GM19372 (cell line): Measurements from ENCODE around the gene P4HTM.

ENCODE experiments used
- ATAC-seq: cut with Tn5 transposase; IDR thresholded peaks from one replicate; pipeline ENCODE4 v1.9.1; 2021; ENCODE audit warnings: mild to moderate bottlenecking, low read depth, moderate library complexity; ENCODE audit not compliant: unreplicated experiment

Gene P4HTM, protein sequence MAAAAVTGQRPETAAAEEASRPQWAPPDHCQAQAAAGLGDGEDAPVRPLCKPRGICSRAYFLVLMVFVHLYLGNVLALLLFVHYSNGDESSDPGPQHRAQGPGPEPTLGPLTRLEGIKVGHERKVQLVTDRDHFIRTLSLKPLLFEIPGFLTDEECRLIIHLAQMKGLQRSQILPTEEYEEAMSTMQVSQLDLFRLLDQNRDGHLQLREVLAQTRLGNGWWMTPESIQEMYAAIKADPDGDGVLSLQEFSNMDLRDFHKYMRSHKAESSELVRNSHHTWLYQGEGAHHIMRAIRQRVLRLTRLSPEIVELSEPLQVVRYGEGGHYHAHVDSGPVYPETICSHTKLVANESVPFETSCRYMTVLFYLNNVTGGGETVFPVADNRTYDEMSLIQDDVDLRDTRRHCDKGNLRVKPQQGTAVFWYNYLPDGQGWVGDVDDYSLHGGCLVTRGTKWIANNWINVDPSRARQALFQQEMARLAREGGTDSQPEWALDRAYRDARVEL

DNA sequence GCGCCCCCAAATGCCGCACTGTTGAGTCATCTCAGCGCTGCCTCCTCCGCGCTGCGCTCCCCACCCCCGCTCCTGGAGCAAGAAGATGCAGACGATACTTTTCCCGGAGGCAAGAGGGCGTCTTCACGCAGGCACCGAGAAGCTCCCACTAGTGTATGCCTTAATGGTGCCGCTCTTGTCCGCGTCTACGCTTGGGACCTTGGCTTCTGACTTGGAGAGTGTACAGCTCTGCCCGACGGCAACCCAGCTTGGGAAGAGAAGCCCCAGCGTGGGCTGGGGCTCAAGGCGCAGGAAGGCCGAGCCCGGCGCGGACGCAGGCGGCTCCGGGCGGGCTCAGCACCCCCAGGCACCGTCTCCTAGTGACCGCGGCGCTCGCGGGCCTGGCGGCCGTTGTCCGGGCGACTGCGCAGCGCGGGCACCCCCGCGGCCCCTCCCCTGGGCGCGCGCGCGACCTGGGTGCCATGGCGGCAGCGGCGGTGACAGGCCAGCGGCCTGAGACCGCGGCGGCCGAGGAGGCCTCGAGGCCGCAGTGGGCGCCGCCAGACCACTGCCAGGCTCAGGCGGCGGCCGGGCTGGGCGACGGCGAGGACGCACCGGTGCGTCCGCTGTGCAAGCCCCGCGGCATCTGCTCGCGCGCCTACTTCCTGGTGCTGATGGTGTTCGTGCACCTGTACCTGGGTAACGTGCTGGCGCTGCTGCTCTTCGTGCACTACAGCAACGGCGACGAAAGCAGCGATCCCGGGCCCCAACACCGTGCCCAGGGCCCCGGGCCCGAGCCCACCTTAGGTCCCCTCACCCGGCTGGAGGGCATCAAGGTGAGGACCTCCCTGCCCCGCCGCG is at the start of gene P4HTM:
P4HTM (plus strand) TSS at position 446 of the 840 bp plus-strand sequence; CDS start at position 462, 16 bp downstream.
- ATAC-seq: peak; percentile 57

DNA sequence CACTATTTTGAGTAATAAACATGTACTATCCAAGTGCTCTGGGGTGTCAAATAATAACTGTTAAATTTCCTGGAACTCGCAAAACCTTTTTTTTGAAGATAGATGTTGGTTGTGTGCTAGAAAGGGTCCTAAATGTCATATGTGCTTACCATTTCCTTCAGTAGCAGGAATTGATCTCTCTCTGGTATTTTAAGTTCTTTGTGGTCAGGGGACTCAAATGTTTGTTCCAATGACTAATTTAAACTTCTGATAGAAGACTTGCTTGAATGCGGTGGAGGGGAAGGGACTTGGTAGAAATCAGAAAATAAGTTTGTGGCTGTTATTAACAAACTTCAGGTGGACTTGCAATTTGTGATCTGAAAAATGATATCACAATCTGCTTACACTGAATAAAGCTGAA is 44.6 kb upstream of the P4HTM start:
- no peak for ATAC-seq

DNA sequence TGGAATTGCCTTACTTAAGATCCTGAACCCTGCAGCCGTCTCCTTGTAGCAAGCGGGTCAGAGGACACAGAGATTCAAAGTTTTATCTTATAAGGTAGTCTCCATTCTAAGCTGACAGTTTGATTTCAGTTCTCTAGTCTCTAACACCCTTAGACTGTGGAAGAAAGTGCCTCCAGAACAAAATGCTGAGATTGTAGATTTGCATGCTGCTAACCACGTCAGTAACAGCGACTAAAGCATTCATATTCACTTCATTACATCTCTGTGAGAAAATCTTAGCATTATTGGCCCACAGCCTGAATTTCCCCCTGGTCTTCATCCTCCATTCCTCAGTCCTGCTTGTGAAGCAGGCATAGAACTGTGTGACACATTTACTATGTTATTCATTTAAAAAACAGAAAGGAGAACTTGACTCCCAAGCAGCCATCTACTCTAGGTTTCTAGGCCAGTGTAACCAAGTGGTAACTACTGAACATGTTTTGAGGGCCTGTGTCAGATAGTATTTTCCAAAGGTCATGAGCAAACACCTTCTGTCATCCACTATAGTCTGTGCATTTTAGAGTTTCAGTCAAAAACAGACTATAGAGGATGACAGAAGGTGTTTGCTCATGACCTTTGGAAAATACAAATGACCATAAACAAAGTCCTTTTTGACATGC is 44.0 kb upstream of the P4HTM start:
- ATAC-seq: no peak

DNA sequence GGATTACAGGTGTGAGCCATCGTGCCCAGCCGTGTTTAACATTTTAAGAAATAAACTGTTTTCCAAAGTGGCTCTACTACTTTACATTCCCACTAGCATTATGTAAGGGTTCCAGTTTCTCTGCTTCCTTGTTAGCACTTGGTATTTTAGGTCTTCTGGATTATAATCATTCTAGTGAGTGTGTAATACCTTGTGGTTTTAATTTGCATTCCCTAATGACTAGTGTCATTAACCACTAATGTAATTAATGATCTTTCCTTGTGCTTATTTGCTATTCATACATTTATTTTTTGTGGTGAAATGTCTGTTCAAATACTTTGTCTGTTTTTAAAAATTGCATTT is 40.7 kb upstream of the P4HTM start:
- no peak for ATAC-seq

DNA sequence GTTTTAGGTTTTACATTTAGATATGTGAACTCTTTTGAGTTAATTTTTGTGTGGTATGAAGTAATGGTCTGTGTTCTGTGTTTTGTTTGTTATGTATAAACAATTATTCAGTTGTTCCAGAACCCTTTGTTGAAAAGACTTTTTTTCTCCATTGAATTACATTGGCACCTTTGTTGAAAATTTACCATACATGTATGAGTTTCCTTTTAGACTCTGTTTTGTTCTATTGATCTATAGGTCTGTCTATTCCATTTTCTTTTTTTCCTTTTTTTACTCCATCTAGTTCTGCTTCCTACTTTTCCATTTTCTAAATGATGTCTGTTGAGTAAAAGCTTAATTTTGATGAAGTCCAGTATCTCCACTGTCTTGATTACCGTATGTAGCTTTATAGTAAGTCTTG is 40.0 kb upstream of the P4HTM start:
- ATAC-seq: no peak

DNA sequence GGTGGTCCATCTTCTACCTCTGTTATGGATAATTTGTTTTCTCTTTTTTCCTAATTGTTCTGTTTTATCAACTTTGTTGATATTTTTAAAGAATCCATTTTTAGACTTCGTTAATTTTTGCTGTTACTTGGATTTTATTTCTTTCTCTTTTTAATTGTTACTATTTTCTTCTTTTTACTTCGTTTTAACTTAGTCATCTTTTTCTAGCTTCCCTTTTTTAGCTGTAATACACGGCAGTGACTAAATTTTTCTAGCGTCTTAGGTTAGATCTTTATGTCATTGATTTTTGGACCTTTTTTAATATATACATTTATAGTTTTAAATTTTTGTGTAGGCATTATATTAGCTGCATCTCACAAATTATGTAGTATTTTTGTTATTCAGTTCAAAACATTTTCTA is 38.3 kb upstream of the P4HTM start:
- ATAC-seq: no peak

DNA sequence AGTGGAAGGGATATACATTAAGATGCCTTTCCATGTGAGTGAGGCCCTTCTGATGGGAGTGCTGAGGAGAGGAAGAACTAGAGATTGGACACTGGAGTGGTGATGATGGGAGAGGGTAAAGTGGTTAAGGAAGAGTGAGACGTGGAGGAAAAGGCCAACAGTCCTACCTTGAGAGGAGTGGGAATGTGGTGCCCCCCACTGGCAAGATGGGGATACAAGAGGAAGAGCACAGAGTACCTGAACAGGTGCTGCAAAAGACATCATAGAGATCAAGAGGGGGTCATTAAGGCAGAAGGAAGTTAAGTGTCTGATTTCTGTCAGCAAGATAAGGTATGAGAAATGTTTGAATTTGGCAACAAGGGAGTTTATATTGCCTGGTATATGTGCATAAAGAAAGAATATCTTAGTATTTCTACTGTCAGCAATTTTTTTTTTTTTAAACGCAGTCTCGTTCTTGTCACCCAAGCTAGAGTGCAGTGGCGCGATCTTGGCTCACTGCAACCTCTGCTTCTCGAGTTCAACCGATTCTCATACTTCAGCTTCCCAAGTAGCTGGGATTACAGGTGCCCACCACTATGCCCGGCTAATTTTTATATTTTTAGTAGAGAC is 37.4 kb upstream of the P4HTM start:
- ATAC-seq: no peak

DNA sequence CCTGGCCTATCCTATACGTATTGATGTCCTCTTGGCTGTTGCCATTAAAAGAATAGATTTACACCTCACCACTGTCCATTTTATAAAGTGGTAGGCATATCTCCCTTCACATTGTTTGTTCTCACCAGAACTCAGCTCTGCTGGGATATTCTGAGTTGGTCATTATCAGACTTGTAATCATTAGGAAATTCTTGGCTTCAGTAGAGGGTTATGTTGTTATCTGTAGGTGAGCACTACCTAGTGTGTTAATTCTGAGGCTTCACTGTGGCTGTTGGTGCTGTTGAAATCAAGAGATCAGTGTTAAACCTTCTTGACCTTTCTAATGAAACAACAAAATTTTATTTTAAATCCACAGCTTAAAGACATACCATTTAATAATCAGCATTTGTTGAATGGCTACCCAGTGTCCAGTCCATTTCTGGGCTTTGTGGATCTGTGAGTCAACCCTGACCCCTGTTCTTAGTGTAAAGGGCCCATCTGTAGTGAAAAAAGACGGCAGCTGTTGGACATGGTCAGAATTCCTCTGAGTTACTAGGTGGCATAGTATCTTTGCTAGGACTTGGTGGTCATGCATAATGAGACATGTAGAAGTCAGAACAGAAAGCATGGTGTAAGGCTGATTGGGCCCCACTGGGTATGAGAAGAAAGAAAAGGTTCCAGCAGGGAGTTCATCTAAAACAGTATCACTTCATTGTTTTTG is 32.9 kb upstream of the P4HTM start:
- no peak for ATAC-seq

DNA sequence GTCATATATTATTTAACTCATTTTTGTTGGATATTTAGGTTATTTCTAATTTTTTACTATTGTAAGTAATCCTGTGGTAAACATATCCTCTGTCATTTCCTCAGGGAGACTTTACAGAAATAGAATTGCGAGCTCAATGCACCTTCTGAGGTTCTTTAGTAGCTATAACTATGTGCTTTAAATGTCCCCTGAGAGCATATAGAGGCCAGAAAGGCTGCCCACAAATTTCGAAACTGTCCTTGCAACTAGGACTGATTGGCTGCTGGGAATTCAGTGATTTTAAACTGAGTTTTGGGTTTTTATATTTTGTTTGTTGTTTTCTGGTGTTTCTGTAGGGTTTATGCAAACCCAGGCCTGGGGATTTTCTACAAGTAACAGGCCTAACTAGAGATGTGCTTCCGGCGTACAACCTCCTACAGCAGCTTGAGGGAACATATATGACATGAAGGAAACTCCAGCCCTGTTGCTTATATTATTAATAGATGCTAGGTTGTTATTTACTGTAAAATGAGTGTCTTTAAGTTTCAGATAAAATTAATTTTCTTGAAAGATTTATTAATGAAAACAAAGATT is 29.1 kb upstream of the P4HTM start:
- ATAC-seq: no peak

DNA sequence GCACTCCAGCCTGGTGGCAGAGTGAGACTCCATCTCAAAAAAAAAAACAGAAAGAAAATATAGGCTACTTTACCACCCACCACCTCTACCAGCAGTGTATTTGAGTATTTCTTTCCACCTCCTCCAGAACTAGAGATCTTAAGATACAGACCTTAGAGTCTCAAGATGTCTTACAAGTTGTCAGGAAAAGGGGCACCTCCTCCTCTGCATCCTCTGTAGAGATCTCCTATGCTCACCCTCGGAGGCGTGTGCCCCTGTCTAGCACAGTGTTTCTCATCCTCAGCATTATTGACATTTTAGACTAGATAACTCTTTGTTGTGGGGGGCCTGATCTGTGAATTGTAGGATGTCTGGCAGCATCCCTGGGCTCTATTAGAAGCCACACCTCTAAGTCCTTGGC is 27.7 kb upstream of the P4HTM start:
- no peak for ATAC-seq

DNA sequence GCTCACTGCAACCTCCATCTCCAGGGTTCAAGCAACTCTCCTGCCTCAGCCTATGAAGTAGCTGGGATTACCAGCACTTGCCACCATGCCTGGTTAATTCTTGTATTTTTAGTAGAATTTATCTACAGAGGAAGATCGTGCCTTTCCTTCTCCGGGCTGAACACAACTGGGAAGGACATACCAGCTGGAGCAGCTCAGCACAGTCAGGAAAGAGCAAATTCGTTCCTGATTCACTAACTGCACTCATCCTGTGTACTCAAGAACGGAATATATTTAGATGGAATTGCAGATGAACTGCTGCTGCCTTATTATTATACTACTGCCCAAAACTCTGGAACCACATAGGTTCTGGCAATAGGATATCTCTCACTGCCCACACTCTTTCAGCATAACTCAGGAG is 27.1 kb upstream of the P4HTM start:
- no peak for ATAC-seq

DNA sequence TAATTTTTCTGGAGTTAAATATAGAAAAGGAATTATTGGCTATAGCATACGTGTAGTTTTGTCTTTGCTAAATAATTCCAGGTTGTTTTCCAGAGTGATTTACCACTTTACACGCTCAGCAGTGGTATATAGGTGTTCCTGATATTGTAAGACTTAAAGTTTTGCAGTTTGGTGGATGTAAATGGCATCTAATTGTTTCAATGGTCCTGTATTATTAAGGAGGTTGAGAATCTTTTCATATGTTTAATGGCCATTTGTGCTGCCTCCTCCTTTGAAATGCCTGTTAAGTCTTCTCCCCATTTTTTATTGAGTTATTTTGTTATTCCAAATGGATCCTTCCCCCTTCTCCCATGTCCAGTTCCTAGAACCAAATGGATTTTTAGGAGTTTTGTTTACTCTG is 26.4 kb upstream of the P4HTM start:
- no peak for ATAC-seq

DNA sequence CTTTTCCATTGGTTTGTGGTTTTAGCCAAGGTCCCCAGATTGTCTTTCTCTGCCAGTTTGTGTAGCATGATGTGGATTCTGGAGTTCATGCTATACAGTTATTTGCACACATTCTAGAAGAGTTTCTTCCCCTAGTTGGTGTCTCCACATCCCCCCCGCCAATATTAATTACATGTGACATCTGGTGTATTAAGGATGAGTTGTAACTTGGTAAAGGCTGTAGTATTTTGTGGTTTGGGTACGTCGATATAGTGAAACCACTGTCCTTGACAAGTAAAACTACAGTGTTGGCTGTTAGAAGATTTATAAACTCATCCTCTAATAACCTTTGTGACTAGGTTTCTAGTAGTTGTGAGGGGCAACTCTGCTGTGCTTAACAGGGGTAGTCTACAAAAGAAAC is 23.7 kb upstream of the P4HTM start:
- ATAC-seq: no peak

DNA sequence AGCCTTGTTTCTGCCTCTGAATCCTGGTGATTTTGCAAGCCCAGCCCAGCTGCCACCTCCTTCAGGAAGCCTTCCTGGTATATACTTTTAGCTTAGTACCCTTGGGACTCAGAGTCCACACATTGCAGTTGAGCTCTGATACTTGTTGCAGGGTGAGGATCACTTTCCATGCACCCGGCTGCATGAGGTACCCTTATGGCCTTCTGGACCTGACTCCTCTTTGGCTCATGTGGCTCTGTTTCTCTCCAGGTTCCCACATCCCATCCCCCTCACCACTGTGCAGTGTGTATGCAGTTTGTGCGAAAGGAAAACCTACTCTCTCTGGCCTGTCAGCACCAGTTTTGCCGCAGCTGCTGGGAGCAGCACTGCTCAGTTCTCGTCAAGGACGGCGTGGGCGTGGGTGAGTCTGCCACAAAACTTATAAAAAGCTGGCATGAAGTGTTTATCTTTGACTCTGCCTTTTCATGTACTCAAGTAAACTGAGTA is 23.1 kb upstream of the P4HTM start:
- ATAC-seq: no peak

DNA sequence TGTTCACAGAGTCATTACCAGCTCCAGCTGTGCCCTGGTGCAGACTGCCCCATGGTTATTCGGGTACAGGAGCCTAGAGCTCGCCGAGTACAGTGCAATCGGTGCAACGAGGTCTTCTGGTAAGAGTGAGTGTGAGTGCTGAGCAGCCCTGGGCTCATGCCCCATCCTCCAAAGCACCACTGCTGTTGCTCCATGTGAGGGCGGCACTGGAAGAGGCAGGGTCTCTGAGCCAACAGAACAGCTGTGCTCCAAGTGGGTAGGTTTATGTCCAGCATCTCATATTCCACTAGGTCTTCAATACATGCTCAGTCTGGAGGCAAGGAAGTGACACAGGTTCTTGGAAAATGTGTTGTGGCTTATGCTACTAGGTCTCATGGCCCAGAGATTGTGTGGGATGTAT is 19.5 kb upstream of the P4HTM start:
- no peak for ATAC-seq

DNA sequence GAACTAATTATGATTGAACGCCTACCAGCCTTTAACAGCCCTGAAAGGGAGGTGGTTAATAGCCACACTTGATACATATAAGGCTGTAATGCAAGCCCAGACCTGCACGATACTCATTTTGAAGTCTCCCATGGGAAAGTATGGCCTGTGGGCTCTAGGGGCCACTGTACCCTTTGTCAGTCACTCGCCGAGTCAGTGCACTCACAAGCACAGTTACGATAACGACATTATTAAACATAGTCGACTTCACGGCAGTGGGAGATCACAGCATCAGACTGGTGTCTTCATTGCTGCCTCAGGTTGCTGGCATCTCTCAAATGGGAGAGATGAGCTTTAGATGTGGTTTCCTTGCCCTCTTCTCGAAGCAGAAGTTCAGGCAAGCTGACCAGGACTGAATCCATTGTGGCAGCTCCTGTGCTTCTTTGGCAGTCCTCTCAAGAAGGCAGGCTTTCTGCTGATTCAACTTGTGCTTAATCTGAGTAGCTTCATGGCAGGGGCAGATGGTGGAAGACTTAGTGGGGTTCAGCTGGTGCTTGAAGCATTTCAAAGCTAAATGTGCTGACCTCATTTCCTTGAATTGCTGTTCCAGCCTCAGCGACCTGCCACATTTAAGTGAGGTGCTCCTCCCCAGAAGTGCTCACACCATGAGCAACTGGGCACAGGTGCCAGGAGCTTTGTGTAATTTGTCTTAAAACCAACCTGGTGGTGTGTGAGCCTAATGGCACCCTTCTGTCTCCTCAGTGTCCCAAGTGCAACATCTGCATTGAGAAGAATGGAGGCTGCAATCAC is 15.8 kb upstream of the P4HTM start:
- no peak for ATAC-seq

DNA sequence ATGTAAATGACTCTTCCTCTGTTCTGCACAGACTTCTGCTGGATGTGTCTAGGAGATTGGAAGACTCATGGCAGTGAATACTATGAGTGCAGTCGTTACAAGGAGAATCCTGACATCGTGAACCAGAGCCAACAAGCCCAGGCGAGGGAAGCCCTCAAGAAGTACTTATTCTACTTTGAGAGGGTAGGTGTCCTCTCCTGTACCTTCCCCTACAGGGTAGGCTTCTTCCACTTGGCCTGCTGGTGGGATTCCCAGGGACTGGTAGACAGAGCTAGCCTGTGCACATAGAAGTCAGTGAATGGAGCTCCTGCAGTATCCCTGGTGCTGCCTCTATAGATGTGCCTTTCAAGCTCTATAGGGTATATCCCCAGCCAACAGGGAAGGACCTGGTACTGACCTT is 10.6 kb upstream of the P4HTM start:
- ATAC-seq: no peak

DNA sequence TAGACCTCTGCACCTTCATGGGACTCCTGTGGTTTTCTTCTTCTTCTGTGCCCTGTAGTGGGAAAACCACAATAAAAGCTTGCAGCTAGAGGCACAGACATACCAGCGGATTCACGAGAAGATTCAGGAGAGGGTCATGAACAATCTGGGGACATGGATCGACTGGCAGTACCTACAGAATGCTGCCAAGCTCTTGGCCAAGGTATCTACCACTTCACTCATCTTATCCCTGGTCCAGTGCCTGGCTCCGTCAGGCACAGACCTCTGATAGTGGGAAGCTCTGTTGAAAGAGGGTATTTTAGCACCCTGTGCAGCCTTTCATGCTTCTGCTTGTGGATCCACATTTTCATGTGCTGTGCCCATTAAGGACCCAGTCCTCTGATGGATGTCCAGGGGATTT is 9.7 kb upstream of the P4HTM start:
- ATAC-seq: no peak

DNA sequence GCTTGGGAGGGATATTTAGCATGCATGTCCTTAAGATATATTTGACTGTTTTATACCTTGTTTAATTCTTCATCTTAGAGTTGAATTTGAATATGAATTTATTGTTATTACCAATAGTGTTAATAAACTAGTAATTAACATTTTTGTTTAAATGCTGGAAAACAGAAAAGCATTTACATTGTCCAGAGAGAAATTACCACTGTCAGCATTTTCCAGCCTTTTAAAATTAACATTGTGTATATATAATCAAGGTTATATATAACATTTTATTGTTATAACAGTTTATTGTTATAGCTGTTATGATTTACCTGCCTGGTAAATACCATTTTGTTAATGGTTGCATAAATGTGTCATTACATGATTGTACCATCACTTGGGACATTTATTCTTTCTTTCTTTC is 8.0 kb upstream of the P4HTM start:
- no peak for ATAC-seq
